ENCODE data around the gene ZMIZ1.

The ZMIZ1 gene

DNA sequence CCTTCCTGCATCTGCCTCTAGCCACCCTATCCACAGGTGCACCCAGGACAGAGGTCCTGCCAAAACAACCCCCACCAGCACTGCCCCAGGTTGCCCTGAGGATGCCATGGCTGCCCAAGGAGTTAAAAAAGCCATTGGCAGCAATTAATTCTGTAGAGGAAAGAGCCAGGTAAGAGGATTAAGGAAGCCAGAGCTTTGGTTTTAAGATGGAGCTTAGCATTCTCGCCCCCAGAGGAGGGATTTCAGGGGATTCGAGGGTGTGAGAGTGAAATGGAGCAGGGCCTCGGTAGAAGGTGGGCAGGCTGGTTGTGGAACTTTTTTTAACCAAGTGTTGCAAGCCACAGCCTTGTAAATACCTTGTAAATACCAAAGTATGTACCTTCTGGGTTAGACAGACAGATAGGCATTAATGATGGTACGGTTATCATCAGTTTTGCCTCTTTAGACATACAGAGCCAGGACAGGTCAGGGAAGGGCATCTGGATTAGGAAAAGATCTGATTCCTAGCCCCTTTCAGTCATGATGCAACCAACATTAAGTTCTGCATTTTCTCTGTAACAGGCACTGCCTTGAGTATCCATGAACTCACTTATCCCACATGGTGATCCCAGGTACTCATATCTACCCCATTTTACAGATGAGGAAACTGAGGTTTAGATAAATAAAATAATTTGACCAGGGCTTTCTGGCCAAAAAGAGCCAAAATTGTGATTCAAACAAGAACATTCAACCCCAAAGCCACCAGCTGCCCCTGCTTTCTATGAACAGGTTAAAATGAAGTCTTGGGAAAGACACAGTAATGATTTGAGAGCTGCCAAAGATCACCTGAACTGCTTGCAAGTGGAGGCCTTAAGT, 157.9 kb downstream of the ZMIZ1 start:
- POLR2A ChIA-PET = no interaction called here
- Histone ChIP-seq H3K27ac (ENCODE audit: insufficient read depth in 1 of 2, low read depth in 1 of 2, low read length in 2 of 2, poor library complexity in 1 of 2, severe bottlenecking in 2 of 2) (no peak overlapping the region), H3K27me3 (replicated peaks in 2 of 5; ENCODE audit: control insufficient read depth in 4 of 5, insufficient read depth in 5 of 5, low read length in 4 of 5) (no peaks in the 10 kb centered on the region), H3K9me3 (ENCODE audit: control extremely low read depth in 1 of 5, control insufficient read depth in 4 of 5, insufficient read depth in 2 of 5, low read depth in 1 of 5, low read length in 4 of 5) (no peaks in the 10 kb centered on the region), H3K4me1 (ENCODE audit: control extremely low read depth in 1 of 4, control insufficient read depth in 4 of 4, insufficient read depth in 4 of 4, low read length in 3 of 4) (peaks cover 0 to 18% (median 5%) of the 10 kb centered on the region in 4 experiments), H3K36me3 (ENCODE audit: control insufficient read depth in 4 of 4, insufficient read depth in 4 of 4, low read length in 3 of 4) (peaks cover 12 to 94% (median 70%) of the 10 kb centered on the region in 4 experiments), H3K4me3 (ENCODE audit: control insufficient read depth in 1 of 7, extremely low read depth in 1 of 7, insufficient read depth in 4 of 7, low read depth in 2 of 7, low read length in 6 of 7) (no peak overlapping the region)
- no peak for DNase-seq
- 90% methylated on average over 4 of the region's 4 CpGs for WGBS (ENCODE audit: insufficient coverage)
- CTCF ChIA-PET = interaction anchor here (0.8 to 2.2 kb wide), 4 partner anchors 10 to 29 kb away, joined by 3 to 5 read pairs (median 3); no protein-coding TSS in a partner anchor

DNA sequence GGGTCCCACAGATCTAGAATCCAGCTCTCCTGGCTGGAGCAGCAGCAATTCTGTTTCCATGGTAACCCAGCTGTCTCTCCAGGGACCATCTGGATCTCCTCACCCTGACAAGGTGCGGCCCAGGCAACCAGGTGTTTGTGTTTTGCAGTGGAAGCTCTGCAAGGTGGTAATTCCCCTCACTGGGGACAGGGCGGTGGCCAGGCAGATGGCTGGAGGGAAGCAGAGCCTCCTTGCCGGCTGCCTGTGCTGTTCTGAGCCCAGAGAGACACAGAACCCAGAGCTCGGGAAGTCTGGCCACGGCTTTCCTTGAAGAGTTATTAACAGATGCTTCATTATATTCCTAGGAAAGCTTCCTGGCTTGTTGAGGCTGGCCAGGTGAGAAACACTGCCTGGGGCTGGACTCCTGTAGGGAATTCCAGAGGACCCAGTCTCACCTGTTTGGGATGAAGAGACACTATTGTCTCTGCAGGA, 160.3 kb downstream of the ZMIZ1 start:
- Histone ChIP-seq H3K4me3 (ENCODE audit: control insufficient read depth in 1 of 7, extremely low read depth in 1 of 7, insufficient read depth in 4 of 7, low read depth in 2 of 7, low read length in 6 of 7) (no peak overlapping the region), H3K27ac (ENCODE audit: insufficient read depth in 1 of 2, low read depth in 1 of 2, low read length in 2 of 2, poor library complexity in 1 of 2, severe bottlenecking in 2 of 2) (no peak overlapping the region), H3K27me3 (replicated peaks in 2 of 5; ENCODE audit: control insufficient read depth in 4 of 5, insufficient read depth in 5 of 5, low read length in 4 of 5) (no peaks in the 10 kb centered on the region), H3K9me3 (ENCODE audit: control extremely low read depth in 1 of 5, control insufficient read depth in 4 of 5, insufficient read depth in 2 of 5, low read depth in 1 of 5, low read length in 4 of 5) (no peaks in the 10 kb centered on the region), H3K36me3 (ENCODE audit: control insufficient read depth in 4 of 4, insufficient read depth in 4 of 4, low read length in 3 of 4) (peaks cover 5 to 93% (median 72%) of the 10 kb centered on the region in 4 experiments), H3K4me1 (ENCODE audit: control extremely low read depth in 1 of 4, control insufficient read depth in 4 of 4, insufficient read depth in 4 of 4, low read length in 3 of 4) (peaks cover 0 to 14% (median 10%) of the 10 kb centered on the region in 4 experiments)
- POLR2A ChIA-PET = no interaction called here
- CTCF ChIA-PET = interaction anchor here (0.6 to 1.5 kb wide), 7 partner anchors 9 to 34 kb away, joined by 3 to 4 read pairs (median 3); no protein-coding TSS in a partner anchor
- no peak for DNase-seq
- WGBS (ENCODE audit: insufficient coverage) = 87% methylated on average over 5 of the region's 5 CpGs

DNA sequence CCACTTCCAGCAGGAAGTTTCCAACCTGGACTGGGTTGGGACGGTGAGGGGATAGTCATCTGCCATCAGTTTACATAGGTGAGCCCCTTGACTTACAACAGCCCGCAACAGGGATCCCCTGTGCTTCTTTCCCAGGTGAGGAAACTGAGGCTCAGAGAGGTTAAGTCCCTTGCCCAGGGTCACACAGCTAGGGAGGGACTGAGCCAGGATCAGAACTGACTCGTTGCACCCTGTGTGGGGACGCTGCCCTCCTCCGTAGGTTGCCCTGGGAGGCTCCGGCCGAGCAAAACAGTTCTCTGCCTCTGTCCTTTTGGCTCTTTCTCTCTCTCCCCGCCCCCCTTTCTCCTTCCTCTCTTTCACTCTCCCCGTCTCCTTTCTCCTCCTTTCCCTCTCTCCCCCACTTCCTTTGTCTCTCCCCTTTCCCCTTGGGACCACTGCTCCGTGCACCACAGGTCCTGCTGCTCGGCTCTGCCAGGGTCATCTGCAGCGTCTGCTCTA, 161.1 kb downstream of the ZMIZ1 start:
- 91% methylated on average over 12 of the region's 12 CpGs for WGBS (ENCODE audit: insufficient coverage)
- DNase-seq = no peak
- Histone ChIP-seq H3K9me3 (ENCODE audit: control extremely low read depth in 1 of 5, control insufficient read depth in 4 of 5, insufficient read depth in 2 of 5, low read depth in 1 of 5, low read length in 4 of 5) (no peaks in the 10 kb centered on the region), H3K4me3 (ENCODE audit: control insufficient read depth in 1 of 7, extremely low read depth in 1 of 7, insufficient read depth in 4 of 7, low read depth in 2 of 7, low read length in 6 of 7) (no peak overlapping the region), H3K36me3 (ENCODE audit: control insufficient read depth in 4 of 4, insufficient read depth in 4 of 4, low read length in 3 of 4) (peaks cover 5 to 93% (median 73%) of the 10 kb centered on the region in 4 experiments), H3K27ac (ENCODE audit: insufficient read depth in 1 of 2, low read depth in 1 of 2, low read length in 2 of 2, poor library complexity in 1 of 2, severe bottlenecking in 2 of 2) (peak overlapping the region in 1 of 2 experiments; percentile 49), H3K27me3 (replicated peaks in 2 of 5; ENCODE audit: control insufficient read depth in 4 of 5, insufficient read depth in 5 of 5, low read length in 4 of 5) (no peaks in the 10 kb centered on the region), H3K4me1 (ENCODE audit: control extremely low read depth in 1 of 4, control insufficient read depth in 4 of 4, insufficient read depth in 4 of 4, low read length in 3 of 4) (peaks cover 0 to 16% (median 15%) of the 10 kb centered on the region in 4 experiments)
- ChIA-PET POLR2A (interaction anchor here (0.5 kb wide), 1 partner anchor 45 kb away, joined by 7 read pairs; no protein-coding TSS in a partner anchor), CTCF (interaction anchor here (1.1 to 1.5 kb wide), 3 partner anchors 11 to 32 kb away, joined by 3 to 4 read pairs (median 3); no protein-coding TSS in a partner anchor)

DNA sequence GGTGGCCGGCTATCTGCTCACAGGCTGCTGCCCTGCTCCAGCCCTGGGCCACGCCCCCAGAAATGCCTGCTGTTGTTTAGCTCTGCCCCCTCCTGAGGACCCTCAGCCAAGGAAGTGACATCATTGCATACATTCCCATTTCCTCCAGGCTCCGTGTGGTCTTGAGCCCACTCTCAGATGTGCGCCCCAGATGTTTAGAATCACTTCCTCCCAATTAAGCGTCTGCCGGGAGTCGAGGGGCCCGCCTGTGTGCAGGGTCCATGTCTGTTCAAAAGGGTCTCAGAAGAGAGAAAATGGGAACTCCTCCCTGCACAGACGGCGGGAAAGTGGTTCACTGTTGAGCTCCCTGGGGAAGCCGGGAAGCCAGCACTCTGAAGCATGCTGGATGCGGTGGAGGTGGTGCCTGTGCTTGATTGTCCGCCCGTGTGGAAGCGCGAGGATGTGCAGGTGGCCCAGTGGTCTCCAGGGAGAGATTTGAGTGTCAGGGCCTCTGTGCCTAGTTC, 161.6 kb downstream of the ZMIZ1 start:
- no peak for DNase-seq
- H3K36me3 ChIP-seq (ENCODE audit: control insufficient read depth in 4 of 4, insufficient read depth in 4 of 4, low read length in 3 of 4) = peaks cover 5 to 93% (median 74%) of the 10 kb centered on the region in 4 experiments
- H3K4me3 ChIP-seq (ENCODE audit: control insufficient read depth in 1 of 7, extremely low read depth in 1 of 7, insufficient read depth in 4 of 7, low read depth in 2 of 7, low read length in 6 of 7) = no peak overlapping the region
- no peaks in the 10 kb centered on the region for H3K9me3 ChIP-seq (ENCODE audit: control extremely low read depth in 1 of 5, control insufficient read depth in 4 of 5, insufficient read depth in 2 of 5, low read depth in 1 of 5, low read length in 4 of 5)
- peaks cover 0 to 20% (median 17%) of the 10 kb centered on the region in 4 experiments for H3K4me1 ChIP-seq (ENCODE audit: control extremely low read depth in 1 of 4, control insufficient read depth in 4 of 4, insufficient read depth in 4 of 4, low read length in 3 of 4)
- POLR2A ChIA-PET = no interaction called here
- CTCF ChIA-PET = no interaction called here
- WGBS (ENCODE audit: insufficient coverage) = 80% methylated on average over 13 of the region's 16 CpGs
- no peaks in the 10 kb centered on the region for H3K27me3 ChIP-seq (replicated peaks in 2 of 5; ENCODE audit: control insufficient read depth in 4 of 5, insufficient read depth in 5 of 5, low read length in 4 of 5)
- peak overlapping the region in 1 of 2 experiments; percentile 49 for H3K27ac ChIP-seq (ENCODE audit: insufficient read depth in 1 of 2, low read depth in 1 of 2, low read length in 2 of 2, poor library complexity in 1 of 2, severe bottlenecking in 2 of 2)

DNA sequence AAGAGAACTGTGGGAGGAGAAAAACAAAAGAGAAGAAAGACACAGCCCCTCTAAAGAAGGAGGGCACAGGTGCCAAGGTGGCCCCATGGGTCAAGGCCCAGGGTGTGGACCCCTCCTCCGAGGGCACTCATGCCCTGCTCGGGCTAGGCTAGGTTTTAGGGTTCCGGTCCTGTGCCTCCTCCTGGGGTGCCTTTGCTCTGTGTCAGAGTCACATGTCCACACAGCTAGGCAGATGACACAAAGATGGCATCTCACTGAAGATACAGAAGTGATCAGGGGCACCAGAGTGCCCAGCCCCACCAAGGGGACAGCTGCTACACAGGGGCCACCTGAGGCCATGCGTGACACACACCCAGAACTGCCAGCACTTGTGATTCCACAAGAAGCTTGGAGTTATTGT, 162.1 kb downstream of the ZMIZ1 start:
- H3K9me3 ChIP-seq (ENCODE audit: control extremely low read depth in 1 of 5, control insufficient read depth in 4 of 5, insufficient read depth in 2 of 5, low read depth in 1 of 5, low read length in 4 of 5) = no peaks in the 10 kb centered on the region
- no peak overlapping the region for H3K4me3 ChIP-seq (ENCODE audit: control insufficient read depth in 1 of 7, extremely low read depth in 1 of 7, insufficient read depth in 4 of 7, low read depth in 2 of 7, low read length in 6 of 7)
- H3K27ac ChIP-seq (ENCODE audit: insufficient read depth in 1 of 2, low read depth in 1 of 2, low read length in 2 of 2, poor library complexity in 1 of 2, severe bottlenecking in 2 of 2) = no peak overlapping the region
- no peak for DNase-seq
- H3K27me3 ChIP-seq (replicated peaks in 2 of 5; ENCODE audit: control insufficient read depth in 4 of 5, insufficient read depth in 5 of 5, low read length in 4 of 5) = no peaks in the 10 kb centered on the region
- peaks cover 5 to 93% (median 72%) of the 10 kb centered on the region in 4 experiments for H3K36me3 ChIP-seq (ENCODE audit: control insufficient read depth in 4 of 4, insufficient read depth in 4 of 4, low read length in 3 of 4)
- 92% methylated on average over 3 of the region's 4 CpGs for WGBS (ENCODE audit: insufficient coverage)
- peaks cover 0 to 24% (median 20%) of the 10 kb centered on the region in 4 experiments for H3K4me1 ChIP-seq (ENCODE audit: control extremely low read depth in 1 of 4, control insufficient read depth in 4 of 4, insufficient read depth in 4 of 4, low read length in 3 of 4)
- CTCF ChIA-PET = no interaction called here
- POLR2A ChIA-PET = no interaction called here

DNA sequence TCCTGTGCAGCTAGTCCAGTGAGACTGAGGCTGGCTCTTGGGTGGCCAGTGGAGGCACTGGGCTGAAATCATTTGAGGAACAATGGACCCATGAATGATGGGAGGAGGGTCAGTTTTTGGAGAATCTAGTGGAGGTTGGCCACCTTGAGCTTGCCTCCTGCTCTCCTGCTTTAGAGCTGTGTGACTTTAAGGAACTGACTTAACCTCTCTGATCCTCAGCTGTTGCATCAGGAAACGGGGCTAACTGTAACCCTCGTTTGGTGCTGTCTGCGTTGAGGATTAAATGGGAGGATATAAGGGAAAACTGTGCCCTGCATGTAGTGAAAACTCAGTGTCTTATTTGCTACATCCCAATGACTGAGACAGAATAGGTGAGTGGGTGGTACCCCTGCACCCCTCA, 163.1 kb downstream of the ZMIZ1 start:
- WGBS (ENCODE audit: insufficient coverage) = 73% methylated on average over 3 of the region's 3 CpGs
- peaks cover 0 to 35% (median 30%) of the 10 kb centered on the region in 4 experiments for H3K4me1 ChIP-seq (ENCODE audit: control extremely low read depth in 1 of 4, control insufficient read depth in 4 of 4, insufficient read depth in 4 of 4, low read length in 3 of 4)
- ChIA-PET POLR2A (no interaction called here), CTCF (no interaction called here)
- H3K4me3 ChIP-seq (ENCODE audit: control insufficient read depth in 1 of 7, extremely low read depth in 1 of 7, insufficient read depth in 4 of 7, low read depth in 2 of 7, low read length in 6 of 7) = no peak overlapping the region
- H3K27me3 ChIP-seq (replicated peaks in 2 of 5; ENCODE audit: control insufficient read depth in 4 of 5, insufficient read depth in 5 of 5, low read length in 4 of 5) = no peaks in the 10 kb centered on the region
- H3K36me3 ChIP-seq (ENCODE audit: control insufficient read depth in 4 of 4, insufficient read depth in 4 of 4, low read length in 3 of 4) = peaks cover 4 to 93% (median 71%) of the 10 kb centered on the region in 4 experiments
- no peak for DNase-seq
- H3K27ac ChIP-seq (ENCODE audit: insufficient read depth in 1 of 2, low read depth in 1 of 2, low read length in 2 of 2, poor library complexity in 1 of 2, severe bottlenecking in 2 of 2) = no peak overlapping the region
- no peaks in the 10 kb centered on the region for H3K9me3 ChIP-seq (ENCODE audit: control extremely low read depth in 1 of 5, control insufficient read depth in 4 of 5, insufficient read depth in 2 of 5, low read depth in 1 of 5, low read length in 4 of 5)

DNA sequence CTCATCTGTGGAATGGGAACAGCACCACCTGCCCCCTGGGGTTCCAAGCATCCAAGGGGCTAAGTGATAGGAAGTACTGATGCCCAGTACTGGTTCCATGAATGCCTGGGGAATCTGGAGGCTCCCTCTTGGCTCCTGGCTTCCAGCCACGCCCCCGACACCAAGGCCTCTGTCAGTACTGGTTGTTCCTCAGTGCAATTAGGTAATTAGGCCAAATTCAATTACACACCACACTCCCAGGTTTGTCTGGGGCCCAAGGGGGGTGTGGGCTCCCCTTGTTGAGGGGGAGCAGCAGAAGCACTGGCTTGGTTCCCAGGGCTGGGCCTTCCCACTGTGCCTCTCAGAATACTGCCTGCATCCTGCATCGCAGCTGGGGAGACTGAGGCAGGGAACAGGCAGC, 164.1 kb downstream of the ZMIZ1 start:
- H3K4me3 ChIP-seq (ENCODE audit: control insufficient read depth in 1 of 7, extremely low read depth in 1 of 7, insufficient read depth in 4 of 7, low read depth in 2 of 7, low read length in 6 of 7) = no peak overlapping the region
- H3K9me3 ChIP-seq (ENCODE audit: control extremely low read depth in 1 of 5, control insufficient read depth in 4 of 5, insufficient read depth in 2 of 5, low read depth in 1 of 5, low read length in 4 of 5) = no peaks in the 10 kb centered on the region
- 93% methylated on average over 1 of the region's 3 CpGs for WGBS (ENCODE audit: insufficient coverage)
- no peaks in the 10 kb centered on the region for H3K27me3 ChIP-seq (replicated peaks in 2 of 5; ENCODE audit: control insufficient read depth in 4 of 5, insufficient read depth in 5 of 5, low read length in 4 of 5)
- CTCF ChIA-PET = no interaction called here
- H3K36me3 ChIP-seq (ENCODE audit: control insufficient read depth in 4 of 4, insufficient read depth in 4 of 4, low read length in 3 of 4) = peaks cover 4 to 89% (median 70%) of the 10 kb centered on the region in 4 experiments
- no peak overlapping the region for H3K27ac ChIP-seq (ENCODE audit: insufficient read depth in 1 of 2, low read depth in 1 of 2, low read length in 2 of 2, poor library complexity in 1 of 2, severe bottlenecking in 2 of 2)
- POLR2A ChIA-PET = no interaction called here
- peaks cover 0 to 44% (median 39%) of the 10 kb centered on the region in 4 experiments for H3K4me1 ChIP-seq (ENCODE audit: control extremely low read depth in 1 of 4, control insufficient read depth in 4 of 4, insufficient read depth in 4 of 4, low read length in 3 of 4)
- no peak for DNase-seq

Measured in common myeloid progenitor, CD34-positive (primary cell).